Right renal cortex interstitium (tissue), 3 donors: Measurements from ENCODE around the gene CPAMD8. TPM values are rescaled to one million over a fixed set of nuclear protein-coding genes. Genes with fewer than 3 reads are reported as not detected.
"Not testable (repeated sequence)": the region's sequence is repeated elsewhere in the genome, so short reads cannot be mapped to it uniquely, and the experiment has no call there.

Experiments used
- DNase-seq, 3 donors: peaks; one replicate each; pipeline ENCODE4 v3.0.0-alpha.2; 2013; ENCODE audit warnings: low read depth in 3 of 3, low spot score in 2 of 3
- polyA plus RNA-seq, 3 donors: library from polyadenylated mRNA; unstranded; fragments of 120-200 nt; gene quantifications; one replicate each; pipeline ENCODE4 v1.2.1, GENCODE V29; 2013; ENCODE audit not compliant: insufficient read length in 3 of 3

The CPAMD8 gene
- polyA plus RNA-seq, 3 donors = 28.4 to 34.2 (median 28.7) TPM

DNA sequence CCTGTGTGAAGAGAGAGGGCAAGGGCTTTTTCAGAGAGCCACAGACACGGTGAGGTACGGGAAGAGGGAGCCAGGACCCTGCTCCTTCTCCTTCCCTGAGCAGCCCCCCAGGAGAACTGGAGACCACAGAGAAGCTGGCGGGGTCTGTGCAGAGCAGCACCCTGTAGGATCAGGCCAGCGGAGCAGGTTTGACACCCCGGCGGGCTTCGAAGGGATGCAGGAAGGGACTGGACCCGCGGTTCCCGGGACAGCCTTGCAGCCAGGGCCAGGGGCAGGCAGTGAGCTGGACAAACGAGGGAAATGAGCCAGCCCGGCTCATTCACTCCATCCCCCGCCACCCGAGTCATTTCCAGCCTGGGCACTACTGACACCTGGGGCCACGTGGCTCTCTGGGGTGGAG, 22.2 kb downstream of the CPAMD8 start:
- no peak for DNase-seq

DNA sequence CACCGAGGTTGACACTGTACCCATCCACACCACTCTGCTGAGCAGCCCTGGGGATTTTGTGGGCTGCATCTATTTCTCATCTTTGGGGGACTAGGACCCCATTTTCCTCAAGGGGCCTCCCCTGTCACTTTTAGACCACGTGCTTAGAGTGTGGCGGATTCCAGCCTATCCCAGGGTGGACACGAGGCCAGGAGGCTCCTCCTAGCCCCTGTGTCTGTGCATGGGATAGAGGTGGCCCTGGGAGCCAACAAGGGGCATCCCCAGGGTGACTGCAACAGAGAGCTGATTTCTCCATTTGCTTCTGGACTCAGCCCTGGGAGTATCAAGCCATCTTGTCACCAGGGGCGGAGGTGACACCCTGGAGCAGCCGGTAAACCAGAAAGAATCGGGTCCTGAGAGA, 24.2 kb downstream of the CPAMD8 start:
- no peak for DNase-seq

DNA sequence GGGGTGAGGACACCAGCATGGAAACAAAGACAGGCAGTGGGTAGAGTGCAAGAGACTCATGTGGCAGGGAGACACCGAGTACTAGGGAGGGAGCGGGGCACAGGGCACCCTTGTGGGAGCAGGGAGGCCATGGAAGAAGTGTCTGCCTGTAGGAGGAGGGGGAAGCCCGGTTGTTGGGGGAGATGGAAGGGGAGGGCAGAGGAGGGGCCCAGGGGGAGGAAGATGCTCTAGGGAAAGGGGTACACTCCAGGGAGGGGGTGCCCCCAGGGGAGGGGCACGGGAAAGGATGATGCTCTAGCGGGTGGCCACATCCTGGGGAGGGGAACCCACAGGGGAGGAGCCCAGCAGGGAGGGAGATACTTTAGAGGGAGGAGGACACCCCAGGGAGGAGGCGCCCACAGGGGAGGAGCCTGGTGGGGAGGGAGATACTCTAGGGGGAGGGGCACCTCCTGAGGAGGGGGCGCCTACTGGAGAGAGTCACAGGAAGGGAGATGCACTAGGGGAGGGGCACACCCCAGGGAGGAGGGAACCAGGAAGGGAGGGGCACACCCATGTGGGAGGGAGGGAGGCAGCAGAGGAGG, 24.9 kb downstream of the CPAMD8 start:
- no peak for DNase-seq

DNA sequence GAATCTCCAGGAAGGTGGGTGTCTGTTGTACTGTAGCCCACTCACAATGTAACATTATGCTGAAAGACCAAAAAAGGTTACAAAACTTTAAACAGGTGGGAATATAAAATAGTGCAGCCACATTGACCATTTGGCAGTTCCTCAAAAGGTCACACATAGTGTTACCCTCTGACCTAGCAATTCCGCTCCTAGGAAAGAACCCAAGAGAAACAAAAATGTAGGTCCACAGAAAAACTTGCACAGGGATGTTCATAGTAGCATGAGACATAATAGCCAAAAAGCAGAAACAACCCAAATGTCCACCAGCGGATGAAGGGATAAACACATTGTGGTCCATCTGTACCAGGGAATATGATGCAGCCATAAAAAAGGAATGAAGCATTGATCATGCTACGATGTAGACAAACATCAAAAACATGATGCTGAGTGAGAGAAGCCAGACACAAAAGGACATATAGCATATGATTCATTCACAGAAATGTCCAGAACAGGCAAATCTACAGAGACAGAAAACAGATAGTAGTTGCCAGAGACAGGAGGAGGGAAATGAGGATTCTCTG, 27.9 kb downstream of the CPAMD8 start:
- DNase-seq = no peak

DNA sequence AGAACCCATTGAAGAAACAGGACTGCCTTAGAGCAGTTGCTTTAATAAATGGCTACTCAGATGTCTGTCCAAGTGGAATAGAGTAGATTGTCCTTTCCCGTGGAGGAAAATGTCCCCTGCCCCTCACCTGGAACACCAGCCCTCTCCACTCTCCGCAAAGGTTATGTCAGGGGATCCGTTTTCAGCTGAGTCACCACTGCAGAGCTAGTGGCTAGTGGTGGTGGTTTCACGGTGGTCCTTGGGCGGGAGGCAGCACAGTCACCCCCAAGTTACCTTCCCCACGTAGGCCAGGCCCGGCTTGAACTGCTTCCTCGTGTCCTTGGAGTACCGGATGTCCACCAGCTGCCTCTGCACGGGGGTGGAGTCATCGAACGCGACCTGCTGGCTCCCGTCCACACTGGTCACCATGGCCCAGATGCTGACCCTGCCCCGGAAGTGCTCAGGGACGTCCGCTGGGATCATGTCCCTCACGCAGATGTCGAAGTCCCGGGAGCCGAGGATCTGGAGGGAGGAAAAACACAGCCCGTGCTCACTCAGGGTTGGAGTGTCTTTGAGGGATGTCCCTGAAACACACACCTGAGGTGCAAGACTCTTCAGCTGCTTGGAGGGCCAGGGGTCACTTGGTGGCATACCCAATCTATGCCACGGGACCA, 29.6 kb downstream of the CPAMD8 start:
- DNase-seq = not testable (repeated sequence)

DNA sequence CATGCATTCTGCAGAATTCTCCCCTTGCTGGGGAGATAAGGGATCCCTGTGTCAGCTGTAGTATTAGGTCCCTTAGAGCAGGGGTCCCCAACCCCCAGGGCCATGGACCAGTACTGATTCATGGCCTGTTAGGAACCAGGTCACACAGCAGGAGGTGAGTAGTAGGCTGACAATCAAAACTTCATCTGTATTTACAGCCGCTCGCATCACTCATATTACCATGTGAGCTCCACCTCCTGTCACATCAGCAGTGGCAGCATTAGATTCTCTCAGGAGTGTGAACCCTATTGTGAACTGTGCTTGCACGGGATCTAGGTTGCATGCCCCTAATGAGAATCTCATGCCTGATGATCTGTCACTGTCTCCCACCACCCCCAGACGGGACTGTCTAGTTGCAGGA, 37.9 kb downstream of the CPAMD8 start:
- DNase-seq = no peak

DNA sequence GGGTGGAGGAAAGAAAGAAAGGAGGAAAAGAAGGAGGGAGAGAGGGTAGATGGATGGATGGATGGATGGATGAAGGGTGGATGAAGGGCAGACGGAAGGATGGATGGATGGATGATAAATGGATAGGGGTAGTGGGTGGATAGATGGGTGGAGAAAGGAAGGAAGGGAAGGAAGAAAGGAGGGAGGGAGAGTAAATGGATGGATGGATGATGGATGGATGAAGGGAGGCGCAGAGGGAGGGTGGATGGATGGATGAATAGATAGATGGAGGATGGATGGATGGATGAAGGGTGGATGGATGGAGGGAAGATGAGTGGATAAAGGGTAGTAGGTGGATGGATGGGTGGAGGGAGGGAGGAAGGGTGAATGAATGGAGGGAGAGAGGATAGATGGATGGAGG, 41.2 kb downstream of the CPAMD8 start:
- DNase-seq = no peak

DNA sequence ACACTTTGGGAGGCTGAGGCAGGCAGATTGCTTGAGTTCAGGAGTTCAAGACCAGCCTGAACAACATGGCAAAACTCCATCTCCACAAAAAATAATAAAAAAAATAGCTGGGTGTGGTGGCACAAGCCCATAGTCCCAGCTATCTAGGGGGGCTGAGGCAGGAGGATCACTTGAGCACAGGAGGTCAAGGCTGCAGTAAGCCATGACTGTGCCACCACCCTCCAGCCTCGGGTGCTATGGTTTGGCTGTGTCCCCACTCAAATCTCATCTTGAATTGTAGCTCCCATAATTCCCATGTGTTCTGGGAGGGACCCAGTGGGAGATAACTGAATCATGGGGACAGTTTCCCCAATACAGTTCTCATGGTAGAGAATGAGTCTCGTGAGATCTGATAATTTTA, 44.0 kb downstream of the CPAMD8 start:
- DNase-seq = not testable (repeated sequence)

DNA sequence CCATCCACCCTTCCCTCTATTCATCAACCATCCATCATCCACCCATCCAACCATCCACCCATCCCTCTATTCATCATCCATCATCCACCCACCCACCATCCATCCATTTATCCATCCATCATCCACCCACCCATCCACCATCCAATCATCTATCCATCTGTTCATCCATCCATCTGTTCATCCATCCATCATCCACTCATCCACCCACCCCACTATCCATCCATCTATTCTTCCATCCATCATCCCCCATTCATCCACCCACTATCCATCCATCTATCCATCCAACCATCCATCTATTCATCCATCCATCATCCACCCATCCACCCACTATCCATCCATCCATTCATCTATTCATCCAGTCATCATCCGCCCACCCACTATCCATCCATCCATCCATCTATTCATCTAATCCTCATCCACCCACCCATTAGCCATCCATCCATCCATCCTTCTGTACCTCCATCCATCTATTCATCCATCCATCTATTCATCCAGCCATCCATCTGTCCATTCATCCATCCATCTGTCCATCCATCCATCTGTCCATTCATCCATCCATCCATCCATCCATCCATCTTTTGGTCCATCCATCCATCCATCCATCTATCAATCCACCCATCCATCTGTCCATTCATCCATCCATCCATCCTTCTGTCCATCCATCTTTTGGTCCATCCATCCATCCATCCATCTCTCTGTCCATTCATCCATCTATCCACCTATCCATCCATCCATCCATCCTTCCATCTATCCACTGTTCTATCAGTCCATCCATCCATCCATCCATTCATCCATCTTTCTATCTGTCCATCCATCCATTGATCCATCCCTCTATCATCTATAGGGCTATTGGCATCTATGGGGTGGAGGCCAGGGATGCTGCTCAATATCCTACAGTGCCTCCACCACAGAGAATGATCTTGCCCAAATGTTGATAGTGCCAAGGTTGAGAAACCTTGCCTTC, 47.5 kb downstream of the CPAMD8 start:
- no peak for DNase-seq

DNA sequence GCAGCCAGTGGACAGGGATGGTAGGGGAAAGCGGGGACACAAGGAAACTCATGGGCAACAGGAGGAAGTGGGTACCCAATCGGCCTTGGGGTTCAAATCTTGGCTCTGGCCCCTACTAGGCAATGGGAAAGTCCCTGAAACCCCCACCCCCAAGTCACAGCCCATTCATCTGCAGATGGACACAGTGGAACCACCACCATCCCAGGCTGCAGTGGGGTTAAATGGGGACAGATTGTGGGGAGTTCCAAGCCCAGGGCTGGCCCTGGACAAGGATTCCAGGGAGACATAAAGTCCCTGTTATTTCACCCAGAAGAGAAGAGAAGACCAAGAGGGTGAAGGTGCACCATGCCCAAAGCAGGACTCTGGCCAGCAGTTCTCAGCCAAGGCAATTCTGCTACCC, 48.5 kb downstream of the CPAMD8 start:
- no peak for DNase-seq

DNA sequence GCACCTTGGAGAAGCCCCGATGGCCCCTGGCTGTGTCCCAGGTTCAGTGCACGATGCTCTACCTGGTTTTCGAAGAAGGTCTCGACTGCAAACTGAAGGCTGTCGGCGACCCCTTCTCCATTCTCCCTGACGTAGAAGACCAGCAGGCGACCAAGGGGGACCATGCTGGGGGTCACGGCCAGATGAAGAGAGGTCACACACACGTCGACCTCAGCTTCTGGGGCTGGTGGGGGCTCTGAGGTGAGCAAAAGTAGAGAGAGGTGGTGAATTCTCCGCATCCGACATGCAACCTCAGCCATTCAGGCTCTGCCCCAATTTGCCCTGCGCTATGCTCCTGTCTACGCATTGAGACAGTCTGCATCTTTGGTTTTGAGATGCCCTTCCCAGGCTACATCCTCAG, 49.3 kb downstream of the CPAMD8 start:
- no peak for DNase-seq

DNA sequence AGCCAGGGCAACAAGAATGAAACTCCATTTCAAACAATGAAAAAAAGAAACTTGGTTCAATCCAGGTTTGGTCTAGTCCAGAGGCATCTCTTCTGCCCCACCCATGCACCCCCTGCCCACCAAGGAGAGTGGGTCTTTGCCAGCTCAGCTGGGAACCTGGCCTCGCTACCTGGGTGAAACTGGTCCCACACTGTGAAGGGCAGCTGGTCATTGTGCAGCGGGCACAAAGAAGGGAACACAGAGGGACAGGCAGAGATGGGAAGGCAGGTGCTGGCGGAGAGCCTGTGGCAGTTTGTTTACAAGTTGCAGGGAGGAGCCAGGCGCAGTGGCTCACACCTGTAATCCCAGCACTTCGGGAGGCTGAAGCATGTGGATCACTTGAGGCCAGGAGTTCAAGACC, 50.2 kb downstream of the CPAMD8 start:
- DNase-seq = no peak

DNA sequence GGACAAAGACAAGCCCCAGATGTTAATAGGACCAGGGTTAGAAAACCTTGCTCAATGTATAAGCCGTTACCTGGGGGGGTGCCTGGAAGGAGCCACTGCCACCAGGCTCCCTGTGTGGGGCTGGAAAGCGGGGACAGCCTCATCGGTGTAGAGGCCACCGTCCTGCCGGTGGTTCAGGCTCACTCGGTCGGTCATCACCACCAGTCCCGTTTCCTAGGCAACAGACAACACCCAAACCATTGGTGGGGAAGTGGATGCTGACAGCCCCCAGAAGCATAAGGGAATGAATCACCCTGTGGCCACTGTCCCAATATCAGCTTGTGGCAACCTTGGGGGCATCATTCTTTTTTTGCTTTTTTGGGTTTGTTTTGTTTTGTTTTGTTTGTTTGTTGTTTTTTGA, 55.8 kb downstream of the CPAMD8 start:
- DNase-seq = no peak

DNA sequence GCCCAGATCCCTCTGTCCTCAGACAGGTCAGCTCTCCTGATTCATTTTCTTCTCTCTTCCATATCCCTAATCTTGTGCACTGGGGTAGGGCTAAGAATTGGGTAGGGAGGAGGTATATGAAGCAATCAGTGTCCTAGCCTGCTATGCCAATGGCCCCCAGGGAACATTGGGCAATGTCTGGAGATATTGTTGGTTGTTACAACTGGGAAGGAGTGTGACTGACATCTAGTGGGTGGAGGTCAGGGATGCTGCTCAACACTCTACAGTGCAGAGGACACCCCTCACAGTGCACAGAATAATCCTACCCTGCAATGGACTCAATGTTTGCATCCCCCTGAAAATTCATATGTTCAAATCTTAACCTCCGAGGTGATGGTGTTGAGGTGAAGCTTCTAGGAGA, 57.5 kb downstream of the CPAMD8 start:
- no peak for DNase-seq

DNA sequence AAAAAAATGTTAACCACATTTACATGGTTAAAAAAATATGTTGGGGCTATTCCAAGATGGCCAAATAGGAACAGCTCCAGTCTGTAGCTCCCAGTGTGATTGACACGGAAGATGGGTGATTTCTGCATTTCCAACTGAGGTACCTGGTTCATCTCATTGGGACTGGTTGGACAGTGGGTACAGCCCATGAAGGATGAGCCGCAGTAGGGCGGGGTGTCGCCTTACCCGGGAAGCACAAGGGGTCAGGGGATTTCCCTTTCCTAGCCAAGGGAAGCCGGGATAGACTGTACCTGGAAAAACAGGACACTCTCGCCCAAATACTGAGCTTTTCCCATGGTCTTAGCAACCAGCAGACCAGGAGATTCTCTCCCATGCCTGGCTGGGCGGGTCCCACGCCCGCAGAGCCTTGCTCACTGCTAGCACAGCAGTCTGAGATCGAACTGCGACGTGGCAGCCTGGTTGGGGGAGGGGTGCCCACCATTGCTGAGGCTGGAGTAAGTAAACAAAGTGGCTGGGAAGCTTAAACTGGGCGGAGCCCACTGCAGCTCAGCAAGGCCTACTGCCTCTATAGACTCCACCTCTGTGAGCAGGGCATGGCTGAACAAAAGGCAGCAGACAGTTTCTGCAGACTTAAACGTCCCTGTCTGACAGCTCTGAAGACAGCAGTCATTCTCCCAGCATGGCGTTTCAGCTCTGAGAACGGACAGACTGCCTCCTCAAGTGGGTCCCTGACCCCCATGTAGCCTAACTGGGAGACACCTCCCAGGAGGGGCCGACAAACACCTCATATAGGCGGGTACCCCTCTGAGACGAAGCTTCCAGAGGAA, 65.4 kb downstream of the CPAMD8 start:
- not testable (repeated sequence) for DNase-seq

DNA sequence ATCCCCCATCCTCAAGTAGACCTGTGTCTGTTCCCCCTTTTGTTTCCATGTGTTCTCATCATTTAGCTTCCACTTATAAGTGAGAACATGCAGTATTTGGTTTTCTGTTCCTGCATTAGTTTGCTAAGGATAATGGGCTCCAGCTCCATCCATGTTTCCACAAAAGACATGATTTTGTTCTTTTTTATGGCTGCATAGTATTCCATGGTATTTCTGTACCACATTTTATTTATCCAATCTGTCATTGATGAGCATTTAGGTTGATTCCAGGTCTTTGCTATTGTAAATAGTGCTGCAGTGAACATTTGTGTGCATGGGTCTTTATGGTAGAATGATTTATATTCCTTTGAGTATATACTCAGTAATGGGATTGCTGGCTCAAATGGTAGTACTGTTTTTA, 68.3 kb downstream of the CPAMD8 start:
- not testable (repeated sequence) for DNase-seq

DNA sequence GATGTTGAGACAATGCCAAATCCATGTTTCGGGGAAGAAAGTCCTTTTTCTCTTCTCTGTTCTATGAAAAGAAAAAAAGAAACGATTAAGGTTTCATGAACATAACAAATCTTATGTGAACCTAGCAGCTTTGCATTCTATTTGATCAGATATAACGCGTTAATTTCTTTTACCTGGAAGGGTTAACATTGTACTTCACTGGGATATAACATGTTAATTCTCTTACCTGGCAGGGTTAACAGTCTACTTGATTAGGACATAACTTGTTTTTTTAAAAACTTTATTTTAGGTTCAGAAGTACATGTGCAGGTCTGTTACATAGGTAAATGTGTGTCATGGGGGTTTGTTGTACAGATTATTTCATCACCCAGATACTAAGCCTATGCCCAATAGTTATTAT, 68.8 kb downstream of the CPAMD8 start:
- no peak for DNase-seq

DNA sequence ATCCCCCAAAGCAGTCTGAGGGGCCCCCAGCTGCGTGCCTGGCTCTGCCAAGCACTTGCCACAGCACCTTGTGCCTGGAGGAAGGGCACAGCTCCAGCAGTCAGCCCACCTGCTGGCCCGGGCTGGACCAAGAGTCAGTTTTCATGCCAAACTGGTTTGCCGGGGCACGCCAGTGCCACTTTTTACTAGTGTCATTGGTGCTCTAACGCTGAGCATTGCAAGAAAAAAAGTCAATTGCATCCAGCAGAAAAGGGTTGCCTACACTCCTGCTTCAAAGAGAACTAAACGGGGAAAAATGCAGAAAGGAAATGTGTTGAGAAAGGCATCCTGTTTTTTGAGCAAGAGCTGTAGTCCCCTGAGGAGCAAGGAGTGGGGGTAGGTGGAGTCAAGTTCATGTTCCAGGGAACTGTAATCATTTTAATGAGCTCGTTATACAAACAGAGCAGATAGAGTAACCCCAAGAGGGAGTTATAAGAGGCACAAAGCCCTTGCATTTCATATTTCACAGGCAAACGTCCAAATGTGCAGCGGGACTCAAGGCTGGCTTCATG, 69.4 kb downstream of the CPAMD8 start:
- no peak for DNase-seq

DNA sequence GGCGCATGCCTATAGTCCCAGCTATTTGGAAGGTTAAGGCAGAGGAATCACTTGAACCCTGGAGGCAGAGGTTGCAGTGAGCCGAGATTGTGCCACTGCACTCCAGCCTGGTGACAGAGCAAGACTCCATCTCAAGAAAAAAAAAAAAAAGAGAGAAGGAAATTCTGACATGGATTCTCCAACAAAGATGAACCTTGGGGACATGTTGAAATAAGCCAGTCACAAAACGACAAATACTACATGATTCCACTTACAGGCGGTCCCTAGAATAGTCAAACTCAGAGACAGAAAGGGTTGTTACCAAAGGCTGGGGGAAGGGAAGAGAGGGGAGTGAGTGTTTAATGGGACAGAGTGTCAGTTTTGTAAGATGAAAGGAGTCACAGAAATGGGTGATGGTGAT, 71.4 kb downstream of the CPAMD8 start:
- DNase-seq = no peak

DNA sequence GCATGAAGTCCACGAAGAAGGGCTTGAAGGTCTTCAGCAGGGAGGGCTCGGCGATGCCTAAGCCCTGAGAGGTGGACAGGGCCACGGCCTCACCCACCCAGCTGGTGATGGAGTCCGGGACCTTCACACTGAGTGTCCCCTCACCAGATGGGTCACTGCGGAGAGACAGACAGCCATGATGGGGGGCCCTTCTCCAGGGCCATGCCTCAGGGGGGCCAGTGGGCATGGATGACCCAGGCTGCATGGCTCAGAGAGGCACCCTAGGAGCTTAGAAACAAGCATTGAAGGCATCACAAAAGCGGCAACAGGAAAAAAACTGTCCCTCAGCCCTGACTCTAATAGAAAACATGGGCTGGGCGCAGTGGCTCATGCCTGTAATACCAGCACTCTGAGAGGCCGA, 74.6 kb downstream of the CPAMD8 start:
- DNase-seq = no peak
